Upper lobe of left lung (tissue), 6 donors: ENCODE data around the gene NEB. TPM values are rescaled to one million over a fixed set of nuclear protein-coding genes. Genes with fewer than 3 reads are reported as not detected.
"Not testable (repeated sequence)": the region's sequence is repeated elsewhere in the genome, so short reads cannot be mapped to it uniquely, and the experiment has no call there.

ENCODE experiments used
- ATAC-seq, 2 donors: fragments of 200-7000 bp; cut with Tn5 transposase; one replicate each; pipeline ENCODE4 v1.9.1; 2022; ENCODE audit warnings: mild to moderate bottlenecking in 2 of 2, moderate library complexity in 2 of 2; ENCODE audit not compliant: low FRiP score in 2 of 2
- DNase-seq, 2 donors: peaks; one replicate each; pipeline ENCODE4 v3.0.0-alpha.2; 2019 to 2020
- H3K27ac ChIP-seq, 4 donors: fragments of 200-600 bp; sonication (generic); one replicate each; pipeline ENCODE4 v1.5.1; 2016 to 2019
- H3K27me3 ChIP-seq, 4 donors: fragments of 200-600 bp; sonication (generic); one replicate each; pipeline ENCODE4 v1.5.1; 2017 to 2019
- H3K36me3 ChIP-seq, 4 donors: fragments of 200-600 bp; sonication (generic); one replicate each; pipeline ENCODE4 v1.5.1; 2016 to 2019
- H3K4me1 ChIP-seq, 4 donors: fragments of 200-600 bp; sonication (generic); one replicate each; pipeline ENCODE4 v1.5.1; 2018 to 2019
- H3K4me3 ChIP-seq, 4 donors: fragments of 200-600 bp; sonication (generic); one replicate each; pipeline ENCODE4 v1.5.1; 2017 to 2019; ENCODE audit warnings: mild to moderate bottlenecking in 2 of 4, moderate library complexity in 1 of 4
- H3K9me3 ChIP-seq, 4 donors: fragments of 200-600 bp; sonication (generic); one replicate each; pipeline ENCODE4 v1.5.1; 2018 to 2019
- EP300 ChIP-seq, 4 donors: sonication (generic); formaldehyde crosslinking; IDR thresholded peaks; one replicate each; pipeline ENCODE4 v1.5.1; 2017; ENCODE audit warnings: antibody characterized with exemption in 4 of 4, control low read depth in 2 of 4
- POLR2A ChIP-seq, 4 donors: fragments of 450-650 bp; IDR thresholded peaks; one replicate each; pipeline ENCODE4 v1.5.1; 2016 to 2017; ENCODE audit warnings: antibody characterized with exemption in 4 of 4, mild to moderate bottlenecking in 2 of 4
- POLR2AphosphoS5 ChIP-seq, 2 donors: sonication (generic); formaldehyde crosslinking; IDR thresholded peaks; one replicate each; pipeline ENCODE4 v1.5.1; 2017; ENCODE audit warnings: antibody characterized with exemption in 2 of 2
- WGBS, 2 donors: methylation state at CpG; one replicate each; pipeline ENCODE4 v1.1.5; 2017 to 2018; 5-methylcytosine and 5-hydroxymethylcytosine counted together
- total RNA-seq, 6 donors: library from RNA; depleted of rRNA in 4 of 6; stranded (reverse); fragments of >200 nt in 4 of 6; gene quantifications; one replicate each; pipeline versions ENCODE4 v1.1.0 to v1.2.1, GENCODE V29; 2016 to 2021
- TF ChIP-seq, protein P1 (sequence below), 6 experiments: fragments of 450-650 bp in 4 of 6; fragments of 200-600 bp in 2 of 6; sonication (generic) in 2 of 6; IDR thresholded peaks; one replicate each; pipeline ENCODE4 v1.5.1; 2016 to 2019; ENCODE audit warnings: antibody characterized with exemption in 6 of 6
- donor health status: DM: no; HTN: no; CAD: no; lungs with moderate emphysema.
- donor health status: DM: no; HTN: yes; CAD: no; lungs with severe emphysema.

Gene NEB
- total RNA-seq, 6 donors from 2014 or later = 0.31 to 6.3 (median 2.0) TPM

DNA sequence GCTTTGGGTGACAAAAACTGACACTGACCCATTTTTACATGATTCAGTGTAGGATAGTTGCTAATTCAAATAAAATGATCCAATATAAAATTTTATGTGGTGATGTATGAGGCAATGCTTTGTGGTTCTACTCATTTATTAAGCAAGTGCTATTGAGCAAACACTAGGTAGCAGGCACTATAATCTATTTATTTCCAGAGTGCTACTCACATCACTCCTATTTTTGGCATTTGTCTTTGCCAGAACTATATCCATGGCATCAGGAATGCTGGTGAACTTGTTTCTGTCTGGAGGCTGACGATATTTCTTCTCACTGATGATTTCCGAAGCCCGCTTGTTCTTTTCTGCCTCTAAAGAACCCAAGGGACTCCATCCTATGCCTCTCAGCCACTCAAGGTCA, 84.3 kb downstream of the NEB start:
- ATAC-seq (no peak), DNase-seq (no peak)
- Histone ChIP-seq H3K36me3 (no peaks in the 10 kb centered on the region), H3K9me3 (peaks cover 0 to 5% (median 0%) of the 10 kb centered on the region in 4 donors), H3K4me3 (no peak overlapping the region), H3K27ac (no peak overlapping the region), H3K27me3 (no peaks in the 10 kb centered on the region), H3K4me1 (no peaks in the 10 kb centered on the region)
- TF ChIP-seq EP300 (IDR thresholded peaks at IDR 0.05) (no peak), POLR2A (IDR thresholded peaks at IDR 0.05) (no peak), POLR2AphosphoS5 (IDR thresholded peaks at IDR 0.05) (no peak)
- TF ChIP-seq, protein P1, sequence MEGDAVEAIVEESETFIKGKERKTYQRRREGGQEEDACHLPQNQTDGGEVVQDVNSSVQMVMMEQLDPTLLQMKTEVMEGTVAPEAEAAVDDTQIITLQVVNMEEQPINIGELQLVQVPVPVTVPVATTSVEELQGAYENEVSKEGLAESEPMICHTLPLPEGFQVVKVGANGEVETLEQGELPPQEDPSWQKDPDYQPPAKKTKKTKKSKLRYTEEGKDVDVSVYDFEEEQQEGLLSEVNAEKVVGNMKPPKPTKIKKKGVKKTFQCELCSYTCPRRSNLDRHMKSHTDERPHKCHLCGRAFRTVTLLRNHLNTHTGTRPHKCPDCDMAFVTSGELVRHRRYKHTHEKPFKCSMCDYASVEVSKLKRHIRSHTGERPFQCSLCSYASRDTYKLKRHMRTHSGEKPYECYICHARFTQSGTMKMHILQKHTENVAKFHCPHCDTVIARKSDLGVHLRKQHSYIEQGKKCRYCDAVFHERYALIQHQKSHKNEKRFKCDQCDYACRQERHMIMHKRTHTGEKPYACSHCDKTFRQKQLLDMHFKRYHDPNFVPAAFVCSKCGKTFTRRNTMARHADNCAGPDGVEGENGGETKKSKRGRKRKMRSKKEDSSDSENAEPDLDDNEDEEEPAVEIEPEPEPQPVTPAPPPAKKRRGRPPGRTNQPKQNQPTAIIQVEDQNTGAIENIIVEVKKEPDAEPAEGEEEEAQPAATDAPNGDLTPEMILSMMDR (IDR thresholded peaks at IDR 0.05) = no peak
- 83 to 88% methylated on average over 3 of the region's 3 CpGs for WGBS, 2 donors

DNA sequence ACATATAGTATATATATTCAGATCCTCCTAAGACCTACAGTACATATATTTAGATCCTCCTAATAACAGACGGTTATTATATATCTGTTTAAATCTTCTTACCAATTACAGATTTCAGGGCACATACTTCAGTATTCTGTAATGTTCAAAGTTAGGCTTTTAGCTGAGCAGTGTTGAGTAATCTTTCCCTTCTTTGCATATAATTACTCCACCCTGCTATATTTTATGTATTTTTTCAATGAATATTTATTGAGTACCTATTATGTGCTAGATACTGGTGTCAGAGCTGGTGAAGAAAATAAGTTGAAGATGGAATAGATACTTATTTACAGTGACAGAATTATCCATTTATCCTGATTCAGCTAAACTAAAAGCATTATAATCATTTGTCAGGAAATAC, 84.9 kb downstream of the NEB start:
- 75 to 84% methylated on average over 1 of the region's 1 CpG for WGBS, 2 donors
- no peaks in the 10 kb centered on the region for H3K36me3 ChIP-seq
- H3K27ac ChIP-seq = no peak overlapping the region
- no peak for TF ChIP-seq EP300 (IDR thresholded peaks at IDR 0.05)
- no peak for TF ChIP-seq POLR2A (IDR thresholded peaks at IDR 0.05)
- TF ChIP-seq, protein P1 (IDR thresholded peaks at IDR 0.05) = no peak
- no peak for TF ChIP-seq POLR2AphosphoS5 (IDR thresholded peaks at IDR 0.05)
- H3K4me3 ChIP-seq = no peak overlapping the region
- no peaks in the 10 kb centered on the region for H3K27me3 ChIP-seq
- peaks cover 0 to 5% (median 0%) of the 10 kb centered on the region in 4 donors for H3K9me3 ChIP-seq
- no peak for ATAC-seq
- DNase-seq = no peak
- H3K4me1 ChIP-seq = no peaks in the 10 kb centered on the region

DNA sequence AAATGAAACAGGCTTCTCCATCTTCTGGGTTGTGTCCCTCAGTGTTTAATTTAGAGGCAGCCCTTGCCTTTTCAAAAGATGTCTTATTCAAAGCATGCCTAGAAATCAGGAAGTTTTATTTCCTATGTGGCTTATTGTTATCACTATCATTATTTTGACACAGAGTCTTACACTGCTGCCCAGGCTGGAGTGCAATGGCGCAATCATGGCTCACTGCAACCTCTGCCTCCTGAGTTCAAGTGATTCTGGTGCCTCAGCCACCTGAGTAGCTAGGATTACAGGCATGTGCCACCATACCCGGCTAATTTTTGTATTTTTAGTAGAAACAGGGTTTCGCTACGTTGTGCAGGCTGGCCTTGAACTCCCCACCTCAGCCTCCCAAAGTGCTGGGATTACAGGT, 87.8 kb downstream of the NEB start:
- H3K4me1 ChIP-seq, ATAC-seq, H3K9me3 ChIP-seq, H3K4me3 ChIP-seq, H3K27me3 ChIP-seq, DNase-seq, H3K27ac ChIP-seq, H3K36me3 ChIP-seq: not testable (repeated sequence)
- WGBS, 2 donors = 90 to 94% methylated on average over 4 of the region's 4 CpGs

DNA sequence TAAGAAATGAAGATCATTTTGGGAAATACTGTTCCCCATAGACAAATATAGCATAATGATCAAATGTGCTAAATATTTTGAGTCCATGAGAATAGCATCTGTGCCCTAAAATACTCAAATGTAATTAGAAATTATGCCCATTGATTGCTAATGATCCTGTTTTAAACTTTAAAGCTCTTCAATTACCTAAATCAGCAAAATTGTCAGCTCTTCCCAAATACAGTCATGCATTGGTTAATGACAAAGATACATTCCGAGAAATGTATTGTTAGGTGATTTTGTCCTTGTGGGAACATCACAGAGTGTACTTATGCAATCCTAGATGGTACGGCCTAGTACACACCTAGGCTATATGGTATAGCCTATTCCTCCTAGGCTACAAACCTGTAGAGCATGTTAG, 89.7 kb downstream of the NEB start:
- Histone ChIP-seq H3K4me1 (no peaks in the 10 kb centered on the region), H3K4me3 (no peak overlapping the region), H3K9me3 (peaks cover 0 to 5% (median 0%) of the 10 kb centered on the region in 4 donors), H3K36me3 (no peaks in the 10 kb centered on the region), H3K27me3 (no peaks in the 10 kb centered on the region), H3K27ac (no peak overlapping the region)
- ATAC-seq (no peak), DNase-seq (no peak)
- 96 to 100% methylated on average over 2 of the region's 2 CpGs for WGBS, 2 donors
- TF ChIP-seq, protein P1 (IDR thresholded peaks at IDR 0.05) = no peak
- TF ChIP-seq EP300 (IDR thresholded peaks at IDR 0.05) (no peak), POLR2A (IDR thresholded peaks at IDR 0.05) (no peak), POLR2AphosphoS5 (IDR thresholded peaks at IDR 0.05) (no peak)

DNA sequence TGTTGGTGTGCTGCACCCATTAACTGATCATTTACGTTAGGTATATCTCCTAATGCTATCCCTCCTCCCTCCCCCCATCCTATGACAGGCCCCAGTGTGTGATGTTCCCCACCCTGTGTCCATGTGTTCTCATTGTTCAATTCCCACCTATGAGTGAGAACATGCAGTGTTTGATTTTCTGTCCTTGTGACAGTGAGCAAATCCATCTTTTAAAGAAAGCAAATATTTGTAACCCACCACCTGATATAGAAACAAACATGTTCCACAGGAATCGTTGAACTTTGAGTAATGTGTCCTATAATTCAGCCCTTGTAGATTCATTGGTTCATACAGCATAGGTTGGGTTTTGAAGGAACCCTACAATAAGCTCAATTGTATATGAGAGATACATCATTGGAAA, 92.4 kb downstream of the NEB start:
- not testable (repeated sequence) for ATAC-seq, H3K27ac ChIP-seq, H3K4me3 ChIP-seq, H3K27me3 ChIP-seq, H3K9me3 ChIP-seq, DNase-seq, H3K36me3 ChIP-seq
- WGBS, 2 donors = 81 to 83% methylated on average over 2 of the region's 2 CpGs
- peaks cover 16 to 19% (median 17%) of the 10 kb centered on the region in 4 donors for H3K4me1 ChIP-seq

DNA sequence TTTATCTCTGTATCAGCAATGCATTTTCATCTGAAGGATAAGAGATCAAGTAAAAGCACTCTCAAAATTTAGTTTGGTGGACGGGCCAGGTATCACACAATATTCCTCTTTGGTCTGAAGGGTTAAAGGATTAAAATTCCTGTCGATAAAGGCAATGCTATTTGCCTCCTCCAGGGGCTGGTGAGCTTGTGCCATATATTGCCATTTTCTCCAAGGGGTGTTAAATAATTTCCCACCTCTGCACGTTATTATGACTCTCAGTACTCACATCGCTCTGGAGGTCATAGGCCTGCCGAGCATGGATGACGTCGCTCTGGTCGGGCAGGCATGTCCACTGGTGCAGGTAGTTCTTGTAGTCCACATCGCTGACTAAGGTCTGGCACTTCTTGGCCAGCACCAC, 94.2 kb downstream of the NEB start:
- 98% methylated on average over 8 to 9 of the region's 9 CpGs for WGBS, 2 donors
- peaks cover 16 to 19% (median 19%) of the 10 kb centered on the region in 4 donors for H3K4me1 ChIP-seq
- H3K9me3 ChIP-seq = peaks cover 0 to 5% (median 3%) of the 10 kb centered on the region in 4 donors
- no peak overlapping the region for H3K27ac ChIP-seq
- ATAC-seq (no peak), DNase-seq (no peak)
- TF ChIP-seq POLR2A (IDR thresholded peaks at IDR 0.05) = no peak
- no peak for TF ChIP-seq POLR2AphosphoS5 (IDR thresholded peaks at IDR 0.05)
- TF ChIP-seq EP300 (IDR thresholded peaks at IDR 0.05) = no peak
- TF ChIP-seq, protein P1 (IDR thresholded peaks at IDR 0.05) = no peak
- no peak overlapping the region for H3K4me3 ChIP-seq
- H3K27me3 ChIP-seq = no peaks in the 10 kb centered on the region
- peaks cover 0 to 3% (median 0%) of the 10 kb centered on the region in 4 donors for H3K36me3 ChIP-seq
